Smooth muscle cell (in vitro differentiated cells): ENCODE measurements around the gene TFB1M. TPM values are rescaled to one million over a fixed set of nuclear protein-coding genes. Genes with fewer than 3 reads are reported as not detected.
"Not testable (repeated sequence)": the region's sequence is repeated elsewhere in the genome, so short reads cannot be mapped to it uniquely, and the experiment has no call there.

ENCODE experiments used
- DNase-seq: peaks from one replicate; lab custom pipeline; 2025; ENCODE audit not compliant: unreplicated experiment; lab: John Stamatoyannopoulos, UW
- H2AFZ ChIP-seq: fragments of 200-600 bp; sonication (generic); 2 replicates; pipeline ENCODE4 v1.6.0; 2016; ENCODE audit warnings: antibody characterized with exemption, low read depth, mild to moderate bottlenecking
- H3F3A ChIP-seq: fragments of 200-600 bp; sonication (generic); 2 replicates; pipeline ENCODE4 v1.6.0; 2017; ENCODE audit warnings: antibody characterized with exemption, low read depth
- H3K27ac ChIP-seq: fragments of 200-600 bp; sonication (generic); 2 replicates; pipeline ENCODE4 v1.5.1; 2016; ENCODE audit warnings: low read depth, mild to moderate bottlenecking
- H3K27me3 ChIP-seq: fragments of 200-600 bp; sonication (generic); 2 replicates; pipeline ENCODE4 v1.6.1; 2016; ENCODE audit warnings: low read depth, mild to moderate bottlenecking
- H3K36me3 ChIP-seq: fragments of 200-600 bp; sonication (generic); 2 replicates; pipeline ENCODE4 v1.5.1; 2016; ENCODE audit warnings: low read depth
- H3K4me1 ChIP-seq: fragments of 200-600 bp; sonication (generic); 2 replicates; pipeline ENCODE4 v1.5.1; 2016; ENCODE audit warnings: low read depth
- H3K4me2 ChIP-seq: fragments of 200-600 bp; sonication (generic); 2 replicates; pipeline ENCODE4 v1.6.0; 2016; ENCODE audit warnings: mild to moderate bottlenecking
- H3K4me3 ChIP-seq: fragments of 200-600 bp; sonication (generic); 2 replicates; pipeline ENCODE4 v1.5.1; 2016; ENCODE audit warnings: mild to moderate bottlenecking
- H3K79me2 ChIP-seq: fragments of 200-600 bp; sonication (generic); 2 replicates; pipeline ENCODE4 v1.6.0; 2016; ENCODE audit warnings: low read depth, mild to moderate bottlenecking
- H3K9ac ChIP-seq: fragments of 200-600 bp; sonication (generic); 2 replicates; pipeline ENCODE4 v1.6.0; 2016; ENCODE audit warnings: low read depth
- H3K9me3 ChIP-seq: fragments of 200-600 bp; sonication (generic); replicated peaks from 2 replicates; pipeline ENCODE4 v1.5.1; 2016; ENCODE audit warnings: low read depth
- H4K20me1 ChIP-seq: fragments of 200-600 bp; sonication (generic); 2 replicates; pipeline ENCODE4 v1.6.0; 2016; ENCODE audit warnings: low read depth
- WGBS: methylation state at CpG from one replicate; pipeline ENCODE4 v1.1.7; 2016; ENCODE audit warnings: low lambda C conversion rate; 5-methylcytosine and 5-hydroxymethylcytosine counted together
- polyA plus RNA-seq: library from polyadenylated mRNA; unstranded; fragments of >200 nt; fragmentation: Nextera tagmentation; extraction: Ambion mirVana; gene quantifications from 2 replicates; pipeline ENCODE4 v1.2.1, GENCODE V29; 2016
- total RNA-seq: library from RNA; depleted of rRNA; stranded (reverse); fragments of >200 nt; gene quantifications from 2 replicates; pipeline ENCODE4 v1.2.3, GENCODE V29; 2014
- TF ChIP-seq, protein P1 (sequence below): fragments of 200-600 bp; sonication (generic); IDR thresholded peaks from 2 replicates; pipeline ENCODE4 v1.5.1; 2017; ENCODE audit warnings: borderline replicate concordance, mild to moderate bottlenecking, antibody characterized with exemption; ENCODE audit not compliant: insufficient read depth, poor library complexity, severe bottlenecking

The TFB1M gene
- total RNA-seq = 12.9 and 16.9 TPM in 2 replicates
- 12.1 and 14.7 TPM in 2 replicates for polyA plus RNA-seq

GRCh38 chr6:155314092-155314772, at the start of gene TFB1M:
Gene TFB1M (minus strand): TSS chr6:155314484. CDS start chr6:155314428, 56 bp downstream.
- WGBS = under 1% methylated on average over 52 of the region's 52 CpGs
- TF ChIP-seq, protein P1, sequence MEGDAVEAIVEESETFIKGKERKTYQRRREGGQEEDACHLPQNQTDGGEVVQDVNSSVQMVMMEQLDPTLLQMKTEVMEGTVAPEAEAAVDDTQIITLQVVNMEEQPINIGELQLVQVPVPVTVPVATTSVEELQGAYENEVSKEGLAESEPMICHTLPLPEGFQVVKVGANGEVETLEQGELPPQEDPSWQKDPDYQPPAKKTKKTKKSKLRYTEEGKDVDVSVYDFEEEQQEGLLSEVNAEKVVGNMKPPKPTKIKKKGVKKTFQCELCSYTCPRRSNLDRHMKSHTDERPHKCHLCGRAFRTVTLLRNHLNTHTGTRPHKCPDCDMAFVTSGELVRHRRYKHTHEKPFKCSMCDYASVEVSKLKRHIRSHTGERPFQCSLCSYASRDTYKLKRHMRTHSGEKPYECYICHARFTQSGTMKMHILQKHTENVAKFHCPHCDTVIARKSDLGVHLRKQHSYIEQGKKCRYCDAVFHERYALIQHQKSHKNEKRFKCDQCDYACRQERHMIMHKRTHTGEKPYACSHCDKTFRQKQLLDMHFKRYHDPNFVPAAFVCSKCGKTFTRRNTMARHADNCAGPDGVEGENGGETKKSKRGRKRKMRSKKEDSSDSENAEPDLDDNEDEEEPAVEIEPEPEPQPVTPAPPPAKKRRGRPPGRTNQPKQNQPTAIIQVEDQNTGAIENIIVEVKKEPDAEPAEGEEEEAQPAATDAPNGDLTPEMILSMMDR = no peak
- peaks cover 14% of the 10 kb centered on the region for H3K79me2 ChIP-seq
- H3K27me3 ChIP-seq = no peaks in the 10 kb centered on the region
- H3K36me3 ChIP-seq = no peaks in the 10 kb centered on the region
- peak within 1 kb of the TSS; percentile 89 for H3K4me3 ChIP-seq
- no peaks in the 10 kb centered on the region for H3K9me3 ChIP-seq
- H3F3A ChIP-seq = peaks cover 9% of the 10 kb centered on the region
- H4K20me1 ChIP-seq = no peaks in the 10 kb centered on the region
- H3K27ac ChIP-seq = peak within 1 kb of the TSS; percentile 81
- peak within 1 kb of the TSS; percentile 98 for H2AFZ ChIP-seq
- DNase-seq = peak; percentile 88
- H3K9ac ChIP-seq = peak within 1 kb of the TSS; percentile 64
- H3K4me2 ChIP-seq = peak within 1 kb of the TSS; percentile 98
- peaks cover 6% of the 10 kb centered on the region for H3K4me1 ChIP-seq

DNA sequence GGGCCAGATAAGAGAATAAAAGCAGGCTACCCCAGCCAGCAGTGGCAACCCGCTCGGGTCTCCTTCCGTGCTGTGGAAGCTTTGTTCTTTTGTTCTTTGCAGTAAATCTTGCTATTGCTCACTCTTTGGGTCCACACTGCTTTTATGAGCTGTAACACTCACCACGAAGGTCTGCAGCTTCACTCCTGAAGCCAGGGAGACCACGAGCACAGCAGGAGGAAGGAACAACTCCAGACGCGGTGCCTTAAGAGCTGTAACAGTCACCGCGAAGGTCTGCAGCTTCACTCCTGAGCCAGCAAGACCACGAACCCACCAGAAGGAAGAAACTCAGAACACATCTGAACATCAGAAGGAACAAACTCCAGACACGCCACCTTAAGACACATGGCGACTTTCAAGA, 49.7 kb upstream of the TFB1M start:
- H3F3A ChIP-seq, H3K27ac ChIP-seq, DNase-seq, H3K4me3 ChIP-seq, H3K4me1 ChIP-seq, H3K36me3 ChIP-seq, H3K9ac ChIP-seq, H3K9me3 ChIP-seq, H2AFZ ChIP-seq, H3K79me2 ChIP-seq, H3K4me2 ChIP-seq, H4K20me1 ChIP-seq, H3K27me3 ChIP-seq: not testable (repeated sequence)
- WGBS = 71% methylated on average over 12 of the region's 12 CpGs

- not testable (repeated sequence) for H3K9ac ChIP-seq, H4K20me1 ChIP-seq, H3K9me3 ChIP-seq, H3K4me1 ChIP-seq, H3K27ac ChIP-seq, H3F3A ChIP-seq, H3K36me3 ChIP-seq, H3K4me2 ChIP-seq, H3K27me3 ChIP-seq, H3K79me2 ChIP-seq, DNase-seq, H3K4me3 ChIP-seq, H2AFZ ChIP-seq
- 98% methylated on average over 35 of the region's 39 CpGs for WGBS
Measured at GRCh38 chr6:155362968-155363632, 48.8 kb upstream of the TFB1M start.

DNA sequence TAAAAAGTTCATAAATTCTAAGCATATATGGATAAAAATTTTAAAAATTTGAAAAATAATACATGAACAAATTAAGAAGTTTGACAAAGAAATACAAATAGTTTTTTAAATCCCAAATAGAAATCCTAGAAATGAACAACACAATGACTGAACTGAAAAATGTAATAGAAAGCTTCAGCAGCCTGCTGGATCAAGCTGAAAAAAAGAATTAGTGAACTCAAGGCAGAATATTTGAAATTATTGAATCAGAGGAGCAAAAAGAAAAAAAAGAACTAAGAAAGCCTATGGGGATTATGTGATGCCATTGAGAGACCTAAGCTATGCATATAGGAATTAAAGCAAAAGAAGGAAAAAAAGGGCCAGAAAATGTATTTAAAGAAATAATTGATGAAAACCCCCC, 39.9 kb upstream of the TFB1M start:
- Histone ChIP-seq H3K27ac (no peak overlapping the region), H3K36me3 (no peaks in the 10 kb centered on the region), H3K9ac (no peak overlapping the region), H4K20me1 (no peaks in the 10 kb centered on the region), H3K27me3 (no peaks in the 10 kb centered on the region), H3K9me3 (peaks cover 4% of the 10 kb centered on the region), H2AFZ (no peak overlapping the region), H3K4me1 (no peaks in the 10 kb centered on the region), H3K4me2 (no peak overlapping the region), H3K4me3 (no peak overlapping the region), H3F3A (no peaks in the 10 kb centered on the region), H3K79me2 (no peaks in the 10 kb centered on the region)
- TF ChIP-seq, protein P1 = no peak
- no peak for DNase-seq
